Nephron progenitor cell (in vitro differentiated cells): ENCODE measurements around the gene PPIF.

Experiments
- DNase-seq: peaks from one replicate; pipeline ENCODE4 v3.0.0; 2021
- H3K27ac Mint-ChIP-seq: 2 replicates; pipeline ENCODE4 v1.8.0; 2021; ENCODE audit warnings: mild to moderate bottlenecking, moderate library complexity, mixed read lengths
- H3K27me3 Mint-ChIP-seq: 2 replicates; pipeline ENCODE4 v1.8.0; 2021; ENCODE audit warnings: mild to moderate bottlenecking, low read depth, mixed read lengths; ENCODE audit not compliant: poor library complexity
- H3K36me3 Mint-ChIP-seq: 2 replicates; pipeline ENCODE4 v1.8.0; 2021; ENCODE audit warnings: low read depth, mixed read lengths
- H3K4me1 Mint-ChIP-seq: 2 replicates; pipeline ENCODE4 v1.8.0; 2021; ENCODE audit warnings: mixed read lengths
- H3K4me3 Mint-ChIP-seq: 2 replicates; pipeline ENCODE4 v1.8.0; 2021; ENCODE audit warnings: mild to moderate bottlenecking, moderate library complexity, mixed read lengths
- H3K9me3 Mint-ChIP-seq: 2 replicates; pipeline ENCODE4 v1.8.0; 2021; ENCODE audit warnings: mild to moderate bottlenecking, moderate library complexity, mixed read lengths
- TF ChIP-seq, protein P1 (sequence below): fragments of 200-600 bp; sonication (generic); IDR thresholded peaks from 2 replicates; pipeline ENCODE4 v1.5.0; 2021; ENCODE audit warnings: antibody characterized with exemption

PPIF gene

DNA sequence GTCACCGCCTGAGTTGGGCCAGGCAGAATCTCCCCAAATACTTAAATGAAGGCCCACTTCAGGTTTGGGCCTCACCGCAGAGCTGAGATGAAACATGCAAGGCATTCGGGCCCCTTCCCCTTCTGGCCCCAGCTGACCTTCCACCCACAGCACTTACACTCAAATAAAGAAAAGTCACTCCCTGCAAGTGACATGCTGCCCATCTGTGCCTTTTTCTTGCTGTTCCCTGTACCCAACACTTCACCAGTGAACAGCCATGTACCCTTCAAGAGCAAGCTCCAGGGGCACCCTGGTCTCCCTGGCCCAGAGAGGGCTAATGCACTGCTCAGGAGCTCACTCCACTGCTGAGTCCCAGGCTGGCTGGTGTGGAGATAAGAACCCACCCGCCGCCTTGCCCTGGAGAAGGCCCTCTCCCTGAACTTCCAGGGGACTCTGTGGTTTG lies 57.4 kb downstream of the PPIF start:
- TF ChIP-seq, protein P1, sequence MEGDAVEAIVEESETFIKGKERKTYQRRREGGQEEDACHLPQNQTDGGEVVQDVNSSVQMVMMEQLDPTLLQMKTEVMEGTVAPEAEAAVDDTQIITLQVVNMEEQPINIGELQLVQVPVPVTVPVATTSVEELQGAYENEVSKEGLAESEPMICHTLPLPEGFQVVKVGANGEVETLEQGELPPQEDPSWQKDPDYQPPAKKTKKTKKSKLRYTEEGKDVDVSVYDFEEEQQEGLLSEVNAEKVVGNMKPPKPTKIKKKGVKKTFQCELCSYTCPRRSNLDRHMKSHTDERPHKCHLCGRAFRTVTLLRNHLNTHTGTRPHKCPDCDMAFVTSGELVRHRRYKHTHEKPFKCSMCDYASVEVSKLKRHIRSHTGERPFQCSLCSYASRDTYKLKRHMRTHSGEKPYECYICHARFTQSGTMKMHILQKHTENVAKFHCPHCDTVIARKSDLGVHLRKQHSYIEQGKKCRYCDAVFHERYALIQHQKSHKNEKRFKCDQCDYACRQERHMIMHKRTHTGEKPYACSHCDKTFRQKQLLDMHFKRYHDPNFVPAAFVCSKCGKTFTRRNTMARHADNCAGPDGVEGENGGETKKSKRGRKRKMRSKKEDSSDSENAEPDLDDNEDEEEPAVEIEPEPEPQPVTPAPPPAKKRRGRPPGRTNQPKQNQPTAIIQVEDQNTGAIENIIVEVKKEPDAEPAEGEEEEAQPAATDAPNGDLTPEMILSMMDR, result no peak
- H3K4me1 Mint-ChIP-seq, result peaks cover 79% of the 10 kb centered on the region
- H3K4me3 Mint-ChIP-seq, result peak overlapping the region; percentile 68
- no peaks in the 10 kb centered on the region for H3K36me3 Mint-ChIP-seq
- no peak for DNase-seq
- H3K27me3 Mint-ChIP-seq, result peaks cover 5% of the 10 kb centered on the region
- no peaks in the 10 kb centered on the region for H3K9me3 Mint-ChIP-seq
- peak overlapping the region; percentile 97 for H3K27ac Mint-ChIP-seq
